Stomach smooth muscle (tissue), 2 donors: Measurements from ENCODE around the gene LMBRD1.
"Not testable (repeated sequence)": the region's sequence is repeated elsewhere in the genome, so short reads cannot be mapped to it uniquely, and the experiment has no call there.

Experiments
- H3K27ac ChIP-seq: one replicate; pipeline ENCODE4 v1.7.0; 2013; ENCODE audit warnings: mild to moderate bottlenecking, low read length, inconsistent platforms
- H3K27me3 ChIP-seq, 2 donors: one replicate each; pipeline ENCODE4 v1.7.0; 2013; ENCODE audit warnings: low read length in 2 of 2; ENCODE audit not compliant: insufficient read depth in 2 of 2, control insufficient read depth in 1 of 2
- H3K36me3 ChIP-seq, 2 donors: one replicate each; pipeline ENCODE4 v1.7.0; 2013; ENCODE audit warnings: low read length in 2 of 2; ENCODE audit not compliant: control insufficient read depth in 2 of 2, insufficient read depth in 2 of 2
- H3K4me1 ChIP-seq: one replicate; pipeline ENCODE4 v1.7.0; 2013; ENCODE audit warnings: low read length; ENCODE audit not compliant: control insufficient read depth, insufficient read depth
- H3K4me3 ChIP-seq, 2 donors: one replicate each; pipeline ENCODE4 v1.7.0; 2013; ENCODE audit warnings: low read length in 2 of 2
- H3K9ac ChIP-seq, 2 donors: one replicate each; pipeline ENCODE4 v1.7.0; 2013; ENCODE audit warnings: low read length in 2 of 2, mild to moderate bottlenecking in 1 of 2
- H3K9me3 ChIP-seq, 2 donors: one replicate each; pipeline ENCODE4 v1.7.0; 2013; ENCODE audit warnings: low read length in 2 of 2; ENCODE audit not compliant: control insufficient read depth in 2 of 2
- donor health status: healthy.
- donor health status: Pancreatic carcinoma.

LMBRD1 gene

GRCh38 chr6:69796642-69797390 lies at the start of gene LMBRD1:
Gene LMBRD1, minus strand, starts transcription at chr6:69797010. Its CDS starts 129 bp downstream, at chr6:69796881.
- Histone ChIP-seq H3K36me3 (no peaks in the 10 kb centered on the region), H3K9me3 (no peaks in the 10 kb centered on the region), H3K27me3 (no peaks in the 10 kb centered on the region), H3K4me3 (peak within 1 kb of the TSS; percentile 82 to 87), H3K4me1 (peaks cover 3% of the 10 kb centered on the region), H3K9ac (peak within 1 kb of the TSS; percentile 84 to 98), H3K27ac (peak within 1 kb of the TSS; percentile 96)

- H3K4me1 ChIP-seq = no peaks in the 10 kb centered on the region
- no peak overlapping the region for H3K4me3 ChIP-seq
- H3K27ac ChIP-seq = no peak overlapping the region
- no peaks in the 10 kb centered on the region for H3K36me3 ChIP-seq
- no peaks in the 10 kb centered on the region for H3K9me3 ChIP-seq
- no peak overlapping the region for H3K9ac ChIP-seq
- no peaks in the 10 kb centered on the region for H3K27me3 ChIP-seq
These were observed 49.5 kb upstream of the LMBRD1 start for GRCh38 chr6:69846312-69846711.

- Histone ChIP-seq H3K27me3 (no peaks in the 10 kb centered on the region), H3K4me1 (no peaks in the 10 kb centered on the region), H3K4me3 (no peak overlapping the region), H3K9ac (no peak overlapping the region), H3K27ac (no peak overlapping the region), H3K9me3 (no peaks in the 10 kb centered on the region), H3K36me3 (no peaks in the 10 kb centered on the region)
These were observed 46.4 kb upstream of the LMBRD1 start for GRCh38 chr6:69843189-69843588.

- no peak overlapping the region for H3K27ac ChIP-seq
- no peaks in the 10 kb centered on the region for H3K9me3 ChIP-seq
- no peaks in the 10 kb centered on the region for H3K4me1 ChIP-seq
- no peaks in the 10 kb centered on the region for H3K36me3 ChIP-seq
- no peak overlapping the region for H3K4me3 ChIP-seq
- H3K9ac ChIP-seq = no peak overlapping the region
- no peaks in the 10 kb centered on the region for H3K27me3 ChIP-seq
These were observed 45.1 kb upstream of the LMBRD1 start for GRCh38 chr6:69841862-69842261.

- no peak overlapping the region for H3K9ac ChIP-seq
- no peaks in the 10 kb centered on the region for H3K9me3 ChIP-seq
- no peak overlapping the region for H3K4me3 ChIP-seq
- no peaks in the 10 kb centered on the region for H3K36me3 ChIP-seq
- no peaks in the 10 kb centered on the region for H3K27me3 ChIP-seq
- H3K27ac ChIP-seq = no peak overlapping the region
- H3K4me1 ChIP-seq = no peaks in the 10 kb centered on the region
These were observed 38.8 kb upstream of the LMBRD1 start for GRCh38 chr6:69835414-69836179.

- Histone ChIP-seq H3K27ac (no peak overlapping the region), H3K4me1 (no peaks in the 10 kb centered on the region), H3K36me3 (no peaks in the 10 kb centered on the region), H3K9me3 (no peaks in the 10 kb centered on the region), H3K9ac (no peak overlapping the region), H3K4me3 (no peak overlapping the region), H3K27me3 (no peaks in the 10 kb centered on the region)
These were observed 35.7 kb upstream of the LMBRD1 start for GRCh38 chr6:69832558-69832957.

- Histone ChIP-seq H3K27me3 (no peaks in the 10 kb centered on the region), H3K4me3 (no peak overlapping the region), H3K9me3 (no peaks in the 10 kb centered on the region), H3K36me3 (no peaks in the 10 kb centered on the region), H3K27ac (no peak overlapping the region), H3K4me1 (no peaks in the 10 kb centered on the region), H3K9ac (no peak overlapping the region)
These were observed 30.6 kb upstream of the LMBRD1 start for GRCh38 chr6:69827276-69827893.

- H3K36me3 ChIP-seq = no peaks in the 10 kb centered on the region
These were observed 29.1 kb upstream of the LMBRD1 start for GRCh38 chr6:69825904-69826303.

GRCh38 chr6:69824355-69824754 lies 27.5 kb upstream of the LMBRD1 start:
- not testable (repeated sequence) for H3K4me3 ChIP-seq

More at GRCh38 chr6:69825904-69826303, 29.1 kb upstream of the LMBRD1 start:
- Histone ChIP-seq H3K9me3 (no peaks in the 10 kb centered on the region), H3K4me3 (no peak overlapping the region), H3K27me3 (no peaks in the 10 kb centered on the region), H3K27ac (no peak overlapping the region), H3K4me1 (no peaks in the 10 kb centered on the region), H3K9ac (no peak overlapping the region)

GRCh38 chr6:69820438-69820837 lies 23.6 kb upstream of the LMBRD1 start:
- Histone ChIP-seq H3K4me1 (no peaks in the 10 kb centered on the region), H3K9ac (no peak overlapping the region), H3K27me3 (no peaks in the 10 kb centered on the region), H3K4me3 (no peak overlapping the region), H3K27ac (no peak overlapping the region), H3K36me3 (no peaks in the 10 kb centered on the region), H3K9me3 (no peaks in the 10 kb centered on the region)

More at GRCh38 chr6:69824355-69824754, 27.5 kb upstream of the LMBRD1 start:
- not testable (repeated sequence) for H3K27me3 ChIP-seq, H3K9me3 ChIP-seq, H3K36me3 ChIP-seq, H3K27ac ChIP-seq, H3K4me1 ChIP-seq, H3K9ac ChIP-seq
